Activated CD4-positive, CD25-positive, alpha-beta regulatory T cell treated with anti-CD3 and anti-CD28 coated beads, Interleukin-2, amount 50 U/mL, for 72 hours (primary cell): ENCODE data around the gene MSMB.
"Not testable (repeated sequence)": the region's sequence is repeated elsewhere in the genome, so short reads cannot be mapped to it uniquely, and the experiment has no call there.

Experiments
- DNase-seq: peaks from one replicate; pipeline ENCODE4 v3.0.0; 2021

The MSMB gene

GRCh38 chr10:46069771-46070463 is 23.8 kb upstream of the MSMB start:
- DNase-seq = no peak

- no peak for DNase-seq
These were observed 22.8 kb upstream of the MSMB start for GRCh38 chr10:46068905-46069304.

GRCh38 chr10:46068117-46068516 is 22.0 kb upstream of the MSMB start:
- DNase-seq = no peak

- DNase-seq = no peak
These were observed 18.3 kb upstream of the MSMB start for GRCh38 chr10:46064269-46064817.

GRCh38 chr10:46062723-46063428 is 16.8 kb upstream of the MSMB start:
- DNase-seq = no peak

- no peak for DNase-seq
These were observed 14.6 kb upstream of the MSMB start for GRCh38 chr10:46060706-46061105.

GRCh38 chr10:46057927-46058326 is 11.9 kb upstream of the MSMB start:
- DNase-seq = not testable (repeated sequence)

GRCh38 chr10:46057038-46057437 is 11.0 kb upstream of the MSMB start:
- no peak for DNase-seq

- no peak for DNase-seq
These were observed 9.7 kb upstream of the MSMB start for GRCh38 chr10:46055771-46056170.

- DNase-seq = no peak
These were observed 7.7 kb upstream of the MSMB start for GRCh38 chr10:46053534-46054434.

GRCh38 chr10:46052791-46053375 is 6.8 kb upstream of the MSMB start:
- no peak for DNase-seq

GRCh38 chr10:46052057-46052790 is 6.2 kb upstream of the MSMB start:
- no peak for DNase-seq

- DNase-seq = no peak
These were observed 5.0 kb upstream of the MSMB start for GRCh38 chr10:46050941-46051623.

GRCh38 chr10:46049497-46049831 is 3.4 kb upstream of the MSMB start:
- not testable (repeated sequence) for DNase-seq

GRCh38 chr10:46048152-46048551 is 2.1 kb upstream of the MSMB start:
- no peak for DNase-seq

GRCh38 chr10:46042527-46042926 is 3.5 kb downstream of the MSMB start:
- no peak for DNase-seq

- no peak for DNase-seq
These were observed 6.1 kb downstream of the MSMB start for GRCh38 chr10:46040004-46040403.

GRCh38 chr10:46037107-46037825 is 8.8 kb downstream of the MSMB start:
- no peak for DNase-seq

GRCh38 chr10:46035923-46036849 is 9.9 kb downstream of the MSMB start:
- no peak for DNase-seq

GRCh38 chr10:46033602-46034011 is 12.5 kb downstream of the MSMB start:
- DNase-seq = no peak
